Pancreas (tissue), 10 donors: Measurements from ENCODE around the gene SGMS2. TPM values are rescaled to one million over a fixed set of nuclear protein-coding genes. Genes with fewer than 3 reads are reported as not detected.

ENCODE experiments used
- ATAC-seq, 4 donors: fragments of 200-7000 bp; cut with Tn5 transposase; one replicate each; pipeline versions ENCODE4 v1.8.0 to v1.9.1; 2020; ENCODE audit warnings: mild to moderate bottlenecking in 4 of 4, moderate library complexity in 4 of 4
- DNase-seq, 6 donors: peaks; one replicate each; pipeline ENCODE4 v3.0.0-alpha.2; 2020
- FAIRE-seq: peaks from 2 replicates; lab custom pipeline; 2012; peaks lifted over from hg19 to GRCh38; lab: Jason Lieb, UNC
- H3K27ac ChIP-seq, 4 donors: fragments of 200-600 bp; sonication (generic); 1 replicate in 3 of 4; 2 replicates in 1 of 4; pipeline versions ENCODE4 v1.5.0 to v1.8.0; 2020
- H3K27me3 ChIP-seq, 4 donors: fragments of 200-600 bp; one replicate each; pipeline ENCODE4 v1.8.0; 2021
- H3K36me3 ChIP-seq, 3 donors: fragments of 200-600 bp; sonication (generic) in 1 of 3; one replicate each; pipeline versions ENCODE4 v1.5.0 to v1.8.0; 2020 to 2021
- H3K4me1 ChIP-seq, 3 donors: fragments of 200-600 bp; one replicate each; pipeline ENCODE4 v1.8.0; 2021
- H3K4me3 ChIP-seq, 4 donors: fragments of 200-600 bp; sonication (generic) in 2 of 4; one replicate each; pipeline versions ENCODE4 v1.5.0 to v1.8.0; 2020 to 2021
- H3K9me3 ChIP-seq, 4 donors: fragments of 200-600 bp; one replicate each; pipeline ENCODE4 v1.8.0; 2021
- WGBS, 2 donors: extraction: QIAGEN DNeasy Blood & Tissue Kit; methylation state at CpG; one replicate each; pipeline ENCODE4 v1.1.7; 2013; 5-methylcytosine and 5-hydroxymethylcytosine counted together
- intact Hi-C, 3 donors: fragments of 100-400 bp; cut with DNase I; formaldehyde crosslinking; loops; one replicate each; pipeline versions ENCODE4 v1.11.1 to v1.14.2; 2022
- polyA plus RNA-seq, 2 donors: library from polyadenylated mRNA; stranded (reverse); fragments of 200-250 nt; gene quantifications; one replicate each; pipeline ENCODE4 v1.2.3, GENCODE V29; 2013
- total RNA-seq, 6 donors: library from RNA; stranded (reverse); fragmentation: NEBNext Ultra II Directional in 4 of 6; extraction: Animal tissue kit (Norgen Biotek cat#: 25700) in 4 of 6; gene quantifications; one replicate each; pipeline versions ENCODE4 v1.2.1 to v1.2.4, GENCODE V29; 2021 to 2023
- TF ChIP-seq, protein P1 (sequence below), 4 donors: fragments of 200-600 bp; sonication (generic) in 3 of 4; IDR thresholded peaks; one replicate each; pipeline versions ENCODE4 v1.5.0 to v1.8.0; 2021; ENCODE audit warnings: antibody characterized with exemption in 4 of 4
- donor health status: healthy with polysubstance abuse.
- donor health status: DM: no; HTN: no; CAD: no; lungs with moderate emphysema.
- donor health status: DM: no; HTN: no; CAD: no.
- donor health status: control.
- donor health status: control.
- donor health status: Bipolar disorder and iron deficiency.
- donor health status: DM: yes; HTN: yes; CAD: no.
- donor health status: DM: no; HTN: no; CAD: no.
- donor health status: DM: no; HTN: no; CAD: no.
- donor health status: DM: yes; HTN: yes; CAD: no.

Gene SGMS2
- total RNA-seq (10 to 100 TPM; 11.0 to 25.4 (median 14.9) TPM), polyA plus RNA-seq (1 to 10 TPM; 1.6 to 5.9 TPM)

DNA sequence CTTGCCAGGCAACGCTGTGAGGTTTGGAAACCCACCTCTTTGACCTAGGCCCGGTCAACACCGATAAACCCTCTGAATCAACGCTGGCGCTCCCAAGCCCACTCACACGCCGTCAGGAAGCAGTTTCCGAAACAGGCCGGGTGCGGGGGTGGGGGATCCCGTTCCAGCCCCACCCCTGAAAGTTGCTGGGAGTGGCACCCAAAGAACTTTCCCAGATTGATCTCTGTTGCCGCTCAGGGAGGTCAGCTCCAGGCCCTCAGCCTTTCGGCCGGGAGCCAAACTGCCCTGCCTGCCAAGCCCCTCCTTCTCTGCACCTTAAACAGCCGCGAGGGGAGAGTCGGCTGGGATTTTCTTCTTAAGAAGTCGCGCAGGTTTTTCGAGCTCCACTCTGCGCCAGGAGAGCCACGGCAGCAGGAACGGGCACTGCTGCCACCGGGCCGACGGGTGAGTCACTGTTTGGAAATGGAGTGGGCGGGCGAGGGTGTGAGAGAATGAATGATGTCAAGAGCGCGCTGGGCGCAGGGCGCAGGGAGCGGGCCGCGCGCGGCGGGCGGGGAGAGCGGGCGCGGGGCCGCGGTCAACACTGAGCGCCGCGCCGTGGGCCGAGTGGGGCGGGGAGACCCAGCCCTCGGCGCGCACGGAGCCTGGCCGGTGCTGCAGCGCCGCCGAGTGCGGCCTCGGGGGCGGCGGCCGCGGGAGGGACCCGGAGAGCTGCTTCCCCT is at the start of gene SGMS2:
Gene SGMS2, plus strand, starts transcription at position 583 of the 722 bp plus-strand sequence. CDS start 70,622 bp downstream, outside the sequence.
- H3K36me3 ChIP-seq, result no peaks in the 10 kb centered on the region
- peaks cover 6 to 11% (median 8%) of the 10 kb centered on the region in 3 donors for H3K4me1 ChIP-seq
- H3K9me3 ChIP-seq, result no peaks in the 10 kb centered on the region
- intact Hi-C loops, result no loop called here
- peak; percentile 79 to 84 (median 81) for ATAC-seq
- no peak for FAIRE-seq
- peak; percentile 89 to 95 (median 92) for DNase-seq
- 0% methylated on average over 45 to 65 of the region's 65 CpGs for WGBS, 2 donors
- TF ChIP-seq, protein P1, sequence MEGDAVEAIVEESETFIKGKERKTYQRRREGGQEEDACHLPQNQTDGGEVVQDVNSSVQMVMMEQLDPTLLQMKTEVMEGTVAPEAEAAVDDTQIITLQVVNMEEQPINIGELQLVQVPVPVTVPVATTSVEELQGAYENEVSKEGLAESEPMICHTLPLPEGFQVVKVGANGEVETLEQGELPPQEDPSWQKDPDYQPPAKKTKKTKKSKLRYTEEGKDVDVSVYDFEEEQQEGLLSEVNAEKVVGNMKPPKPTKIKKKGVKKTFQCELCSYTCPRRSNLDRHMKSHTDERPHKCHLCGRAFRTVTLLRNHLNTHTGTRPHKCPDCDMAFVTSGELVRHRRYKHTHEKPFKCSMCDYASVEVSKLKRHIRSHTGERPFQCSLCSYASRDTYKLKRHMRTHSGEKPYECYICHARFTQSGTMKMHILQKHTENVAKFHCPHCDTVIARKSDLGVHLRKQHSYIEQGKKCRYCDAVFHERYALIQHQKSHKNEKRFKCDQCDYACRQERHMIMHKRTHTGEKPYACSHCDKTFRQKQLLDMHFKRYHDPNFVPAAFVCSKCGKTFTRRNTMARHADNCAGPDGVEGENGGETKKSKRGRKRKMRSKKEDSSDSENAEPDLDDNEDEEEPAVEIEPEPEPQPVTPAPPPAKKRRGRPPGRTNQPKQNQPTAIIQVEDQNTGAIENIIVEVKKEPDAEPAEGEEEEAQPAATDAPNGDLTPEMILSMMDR (IDR thresholded peaks at IDR 0.05), result no peak
- no peaks in the 10 kb centered on the region for H3K27me3 ChIP-seq
- peak within 1 kb of the TSS; percentile 56 to 74 (median 66) for H3K4me3 ChIP-seq
- peak within 1 kb of the TSS; percentile 93 to 98 (median 98) for H3K27ac ChIP-seq

DNA sequence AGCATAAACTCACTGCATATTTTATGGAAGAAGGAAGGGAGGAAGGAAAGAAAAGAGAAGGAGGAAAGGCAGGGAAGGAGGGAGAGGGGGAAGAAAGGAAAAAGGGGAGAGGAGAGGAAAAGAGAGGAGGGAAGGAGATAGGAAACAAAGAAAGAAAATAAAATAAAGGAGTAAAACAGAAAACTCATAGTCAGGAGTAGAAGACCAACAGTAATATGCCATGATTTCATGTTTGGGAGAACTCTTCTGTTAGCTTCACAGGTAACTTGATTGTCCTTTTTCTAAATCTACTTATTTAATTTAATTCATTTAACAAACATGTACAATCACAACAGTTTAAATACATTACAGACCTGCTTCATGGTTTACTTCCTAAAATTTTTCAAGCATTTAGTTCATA is 46.8 kb upstream of the SGMS2 start:
- no peak for FAIRE-seq
- H3K27ac ChIP-seq, result no peak overlapping the region

DNA sequence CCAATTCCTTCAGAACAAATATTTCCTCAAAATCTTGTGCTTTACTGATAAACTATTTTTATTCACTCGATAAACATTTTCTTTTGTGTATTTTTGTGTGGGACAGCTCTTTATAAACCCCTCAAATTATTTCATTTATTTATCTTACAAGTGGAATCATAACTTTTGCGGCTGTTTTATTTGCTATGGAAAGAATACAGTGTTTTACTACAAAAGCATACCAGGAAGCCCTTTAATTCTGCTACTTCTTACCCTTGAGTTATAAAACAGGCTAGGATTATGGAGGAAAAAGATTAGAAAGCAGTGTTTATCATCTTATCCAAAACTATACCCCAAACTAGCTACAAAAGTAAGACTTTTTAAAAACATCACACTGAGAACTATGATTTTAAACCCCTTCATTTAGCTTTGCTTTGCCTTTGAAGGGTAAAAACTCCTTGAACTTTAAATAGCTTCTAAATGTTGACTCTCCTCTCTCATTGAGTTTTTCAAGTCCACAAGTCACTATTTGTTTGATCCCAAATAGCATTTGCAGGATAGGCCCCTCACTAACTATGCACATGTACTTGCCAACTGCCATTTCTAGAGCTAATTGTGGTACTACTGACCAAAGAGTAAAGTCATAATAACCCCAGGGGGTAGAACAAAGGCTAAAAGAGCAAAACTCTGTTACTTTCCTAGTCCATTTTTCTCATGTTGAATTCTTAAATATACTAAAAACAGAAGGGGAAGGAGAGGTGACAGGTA is 45.8 kb upstream of the SGMS2 start:
- H3K27me3 ChIP-seq, result no peaks in the 10 kb centered on the region
- no peaks in the 10 kb centered on the region for H3K36me3 ChIP-seq
- WGBS, 2 donors, result 41 to 43% methylated on average over 2 of the region's 2 CpGs
- no peak overlapping the region for H3K27ac ChIP-seq
- TF ChIP-seq, protein P1 (IDR thresholded peaks at IDR 0.05), result no peak
- ATAC-seq, result no peak
- no peak for DNase-seq
- H3K4me3 ChIP-seq, result no peak overlapping the region
- no peak for FAIRE-seq
- no peaks in the 10 kb centered on the region for H3K9me3 ChIP-seq
- H3K4me1 ChIP-seq, result no peaks in the 10 kb centered on the region
- intact Hi-C loops, result no loop called here

More for the DNA sequence above, 46.8 kb upstream of the SGMS2 start:
- no peak overlapping the region for H3K4me3 ChIP-seq
- no peaks in the 10 kb centered on the region for H3K27me3 ChIP-seq
- DNase-seq, result no peak
- ATAC-seq, result no peak
- no peaks in the 10 kb centered on the region for H3K36me3 ChIP-seq
- intact Hi-C loops, result no loop called here
- TF ChIP-seq, protein P1 (IDR thresholded peaks at IDR 0.05), result no peak
- H3K4me1 ChIP-seq, result no peaks in the 10 kb centered on the region
- H3K9me3 ChIP-seq, result no peaks in the 10 kb centered on the region

DNA sequence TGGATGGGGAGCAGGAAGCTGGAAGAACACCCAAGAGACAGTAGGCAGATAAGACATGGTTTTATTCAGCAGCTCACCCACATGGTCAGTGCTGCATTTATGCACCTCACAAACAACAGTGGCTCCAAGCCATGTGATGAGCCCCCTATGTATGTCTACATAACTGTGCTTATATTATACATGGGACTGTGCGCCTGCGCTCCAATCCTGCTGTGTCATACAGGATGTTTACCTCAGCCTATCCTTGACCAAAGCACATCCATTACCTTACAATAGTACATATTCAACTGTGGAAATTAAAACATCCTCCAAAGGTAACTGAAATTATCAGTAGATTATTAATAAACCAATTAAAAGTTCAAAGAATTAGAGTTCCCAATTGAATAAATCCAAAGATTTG is 44.1 kb upstream of the SGMS2 start:
- Histone ChIP-seq H3K36me3 (no peaks in the 10 kb centered on the region), H3K9me3 (no peaks in the 10 kb centered on the region), H3K27me3 (no peaks in the 10 kb centered on the region), H3K4me3 (no peak overlapping the region), H3K27ac (no peak overlapping the region), H3K4me1 (no peaks in the 10 kb centered on the region)
- FAIRE-seq, result no peak
- DNase-seq, result no peak
- TF ChIP-seq, protein P1 (IDR thresholded peaks at IDR 0.05), result no peak
- 98 to 99% methylated on average over 2 of the region's 2 CpGs for WGBS, 2 donors
- intact Hi-C loops, result no loop called here
- ATAC-seq, result no peak
